HFFc6 (cell line): ENCODE measurements around the gene TRAK2. TPM values are rescaled to one million over a fixed set of nuclear protein-coding genes. Genes with fewer than 3 reads are reported as not detected.

Experiments
- DNase-seq: peaks from one replicate; pipeline ENCODE4 v3.0.0-alpha.2; 2018
- H3K27ac Mint-ChIP-seq: 2 replicates; pipeline ENCODE4 v1.8.0; 2020; ENCODE audit warnings: mild to moderate bottlenecking, mixed read lengths
- H3K27me3 Mint-ChIP-seq: 2 replicates; pipeline ENCODE4 v1.8.0; 2021; ENCODE audit warnings: mild to moderate bottlenecking, moderate library complexity, mixed read lengths; ENCODE audit not compliant: insufficient read depth
- H3K36me3 Mint-ChIP-seq: 2 replicates; pipeline ENCODE4 v1.8.0; 2021; ENCODE audit warnings: low read depth, mixed read lengths
- H3K4me1 Mint-ChIP-seq: 2 replicates; pipeline ENCODE4 v1.8.0; 2020; ENCODE audit warnings: low read depth, mixed read lengths
- H3K4me3 Mint-ChIP-seq: 2 replicates; pipeline ENCODE4 v1.8.0; 2020; ENCODE audit warnings: mild to moderate bottlenecking, moderate library complexity, mixed read lengths
- H3K9me3 Mint-ChIP-seq: 2 replicates; pipeline ENCODE4 v1.8.0; 2020; ENCODE audit warnings: mild to moderate bottlenecking, mixed read lengths
- CTCF ChIP-seq: fragments of 200-600 bp; sonication (generic); IDR thresholded peaks from 2 replicates; pipeline ENCODE4 v1.5.0; 2021; ENCODE audit warnings: antibody characterized with exemption, mild to moderate bottlenecking
- total RNA-seq, 6 experiments: library from RNA; stranded (reverse); fragmentation: NEBNext Ultra II Directional; extraction: Animal tissue kit (Norgen Biotek cat#: 25700); gene quantifications; 2 replicates in 1 of 6; 3 replicates in 5 of 6; pipeline ENCODE4 v1.2.3, GENCODE V29; 2021

TRAK2 gene
- total RNA-seq, 6 experiments from 2014 or later: 43.2 to 55.8 (median 54.0) TPM

GRCh38 chr2:201357221-201357620 lies 94.0 kb downstream of the TRAK2 start, which contains the start of gene FLACC1:
Gene FLACC1 (minus strand): TSS chr2:201357345. CDS start chr2:201351404, 5,941 bp downstream.
- peaks cover 44% of the 10 kb centered on the region for H3K36me3 Mint-ChIP-seq
- no peak within 1 kb of the TSS for H3K4me3 Mint-ChIP-seq
- H3K4me1 Mint-ChIP-seq: peaks cover 51% of the 10 kb centered on the region
- no peaks in the 10 kb centered on the region; the same call in 1 of the 2 replicates for H3K27me3 Mint-ChIP-seq
- DNase-seq: peak; percentile 76
- no peak for TF ChIP-seq CTCF
- H3K27ac Mint-ChIP-seq: peak within 1 kb of the TSS; percentile 79
- no peaks in the 10 kb centered on the region; the same call in 1 of the 2 replicates for H3K9me3 Mint-ChIP-seq

GRCh38 chr2:201353116-201353515 lies 98.1 kb downstream of the TRAK2 start:
- DNase-seq: no peak
- no peak for TF ChIP-seq CTCF
- H3K4me1 Mint-ChIP-seq: peaks cover 23% of the 10 kb centered on the region

GRCh38 chr2:201350879-201351278 lies 100.4 kb downstream of the TRAK2 start:
- no peak for TF ChIP-seq CTCF
- Mint-ChIP-seq H3K27ac (no peak overlapping the region), H3K9me3 (no peaks in the 10 kb centered on the region)

More at GRCh38 chr2:201353116-201353515, 98.1 kb downstream of the TRAK2 start:
- Mint-ChIP-seq H3K27me3 (peaks cover 5% of the 10 kb centered on the region; the same call in 1 of the 2 replicates), H3K27ac (0 out of 2 replicates have a peak overlapping the region, but pooled peaks have one; percentile 2), H3K36me3 (peaks cover 23% of the 10 kb centered on the region), H3K9me3 (no peaks in the 10 kb centered on the region), H3K4me3 (no peak overlapping the region)

GRCh38 chr2:201349601-201350000 lies 101.7 kb downstream of the TRAK2 start:
- Mint-ChIP-seq H3K4me1 (peaks cover 10% of the 10 kb centered on the region), H3K9me3 (no peaks in the 10 kb centered on the region), H3K27ac (no peak overlapping the region), H3K4me3 (no peak overlapping the region), H3K27me3 (peaks cover 5% of the 10 kb centered on the region; the same call in 1 of the 2 replicates), H3K36me3 (peaks cover 26% of the 10 kb centered on the region; the same call in 1 of the 2 replicates)
- TF ChIP-seq CTCF: no peak
- DNase-seq: no peak

More at GRCh38 chr2:201350879-201351278, 100.4 kb downstream of the TRAK2 start:
- Mint-ChIP-seq H3K4me3 (no peak overlapping the region), H3K4me1 (peaks cover 10% of the 10 kb centered on the region), H3K27me3 (peaks cover 5% of the 10 kb centered on the region; the same call in 1 of the 2 replicates), H3K36me3 (peaks cover 18% of the 10 kb centered on the region; the same call in 1 of the 2 replicates)
- no peak for DNase-seq

GRCh38 chr2:201348758-201349157 lies 102.5 kb downstream of the TRAK2 start:
- no peak for DNase-seq
- Mint-ChIP-seq H3K4me3 (no peak overlapping the region), H3K27me3 (peaks cover 5% of the 10 kb centered on the region; the same call in 1 of the 2 replicates), H3K9me3 (no peaks in the 10 kb centered on the region), H3K4me1 (peaks cover 10% of the 10 kb centered on the region), H3K36me3 (peaks cover 25% of the 10 kb centered on the region; the same call in 1 of the 2 replicates), H3K27ac (no peak overlapping the region)
- TF ChIP-seq CTCF: no peak
